HepG2 (cell line): ENCODE measurements around the gene TRABD. TPM values are rescaled to one million over a fixed set of nuclear protein-coding genes. Genes with fewer than 3 reads are reported as not detected.

Experiments used
- ATAC-seq: fragments of 200-7000 bp; cut with Tn5 transposase; 3 replicates; pipeline ENCODE4 v1.9.1; 2020; ENCODE audit warnings: mild to moderate bottlenecking, moderate library complexity
- BruUV-seq: library from RNA; stranded (reverse); fragments of 400-500 nt; replicated peaks from 2 replicates; lab custom pipeline; 2021; lab: Mats Ljungman, UMichigan
- CTCF ChIA-PET: fragments of 300-600 bp; formaldehyde crosslinking; extraction: SDS; loops from one replicate; lab custom pipeline; 2021; ENCODE audit warnings: low total read pairs, inconsistent platforms, low intra/inter-chr PET ratio; lab: Yijun Ruan, JAX
- POLR2A ChIA-PET: fragments of 350-600 bp; sonication (Branson Sonifier 250); formaldehyde crosslinking; loops from one replicate; lab custom pipeline; 2020; ENCODE audit warnings: antibody characterized with exemption, inconsistent platforms; lab: Yijun Ruan, JAX
- DNase-seq: peaks from one replicate; pipeline ENCODE4 v3.0.0-alpha.2; 2015; ENCODE audit warnings: low spot score
- FAIRE-seq: peaks from 3 replicates; lab custom pipeline; 2011; peaks lifted over from hg19 to GRCh38; lab: Jason Lieb, UNC
- H2AFZ ChIP-seq: one replicate; pipeline ENCODE4 v1.6.1; 2011; ENCODE audit warnings: low read length, inconsistent platforms
- H3K27ac ChIP-seq: fragments of 300-600 bp; 3 replicates; pipeline ENCODE4 v1.8.0; 2011; ENCODE audit warnings: mixed run types, mild to moderate bottlenecking, mixed read lengths, low read length, inconsistent platforms; ENCODE audit not compliant: insufficient read depth; ENCODE audit errors: extremely low read length
- H3K27me3 ChIP-seq, 2 experiments: fragments of 200-600 bp in 1 of 2; 2 replicates in 1 of 2; 3 replicates in 1 of 2; pipeline versions ENCODE4 v1.6.0 to v1.8.0; 2011; ENCODE audit warnings: low read length in 2 of 2, mild to moderate bottlenecking in 2 of 2, moderate library complexity in 2 of 2, inconsistent platforms in 1 of 2; ENCODE audit not compliant: insufficient read depth in 2 of 2, control insufficient read depth in 1 of 2
- H3K36me3 ChIP-seq, 2 experiments: fragments of 200-600 bp in 1 of 2; replicated peaks in 1 of 2; 2 replicates in 1 of 2; 3 replicates in 1 of 2; pipeline versions ENCODE4 v1.5.1 to v1.8.0; 2011; ENCODE audit warnings: low read length in 2 of 2, inconsistent platforms in 1 of 2; ENCODE audit not compliant: insufficient read depth in 2 of 2, control insufficient read depth in 1 of 2
- H3K4me1 ChIP-seq: 2 replicates; pipeline ENCODE4 v1.5.1; 2012; ENCODE audit warnings: low read length, inconsistent platforms; ENCODE audit not compliant: insufficient read depth
- H3K4me2 ChIP-seq: 2 replicates; pipeline ENCODE4 v1.6.0; 2011; ENCODE audit warnings: low read depth, low read length, inconsistent platforms
- H3K4me3 ChIP-seq, 3 experiments: fragments of 200-600 bp in 1 of 3; sonication (generic), shearing (Covaris generic) in 1 of 3; replicated peaks in 1 of 3; 2 replicates each; pipeline ENCODE4 v1.5.1; 2011 to 2016; ENCODE audit warnings: low read length in 3 of 3, inconsistent platforms in 2 of 3, low read depth in 2 of 3, mild to moderate bottlenecking in 2 of 3, control low read depth in 1 of 3, mixed read lengths in 1 of 3; ENCODE audit not compliant: insufficient read depth in 1 of 3
- H3K79me2 ChIP-seq: one replicate; pipeline ENCODE4 v1.6.1; 2011; ENCODE audit warnings: low read length, inconsistent platforms; ENCODE audit not compliant: insufficient read depth
- H3K9ac ChIP-seq: 2 replicates; pipeline ENCODE4 v1.6.0; 2011; ENCODE audit warnings: mild to moderate bottlenecking, low read depth, low read length, inconsistent platforms; ENCODE audit not compliant: insufficient read depth
- H3K9me3 ChIP-seq: 2 replicates; pipeline ENCODE4 v1.5.1; 2012; ENCODE audit warnings: mild to moderate bottlenecking, low read length
- H4K20me1 ChIP-seq: 2 replicates; pipeline ENCODE4 v1.6.0; 2011; ENCODE audit warnings: inconsistent platforms, mild to moderate bottlenecking, low read length, moderate library complexity; ENCODE audit not compliant: insufficient read depth
- DMAP1 ChIP-seq: IDR thresholded peaks from 2 replicates; pipeline ENCODE4 v1.6.1; 2016
- HHEX ChIP-seq: IDR thresholded peaks from 2 replicates; pipeline ENCODE4 v1.6.1; 2016; ENCODE audit warnings: control low read depth
- IKZF1 ChIP-seq: fragments of 450-650 bp; IDR thresholded peaks from 2 replicates; pipeline ENCODE4 v1.7.1; 2016
- KLF11 ChIP-seq: IDR thresholded peaks from 2 replicates; pipeline ENCODE4 v1.6.1; 2016; ENCODE audit warnings: missing compliant biosample characterization
- MXI1 ChIP-seq: IDR thresholded peaks from 3 replicates; pipeline ENCODE4 v1.6.1; 2012; ENCODE audit warnings: low read depth, low read length, inconsistent platforms, borderline replicate concordance
- NCOA2 ChIP-seq: sonication (generic); formaldehyde crosslinking; IDR thresholded peaks from 2 replicates; pipeline ENCODE4 v1.8.0; 2022; ENCODE audit warnings: inconsistent platforms
- SOX5 ChIP-seq: IDR thresholded peaks from 2 replicates; pipeline ENCODE4 v1.6.1; 2016; ENCODE audit warnings: borderline replicate concordance
- SRF ChIP-seq: IDR thresholded peaks from 2 replicates; pipeline ENCODE4 v1.6.1; 2011; ENCODE audit warnings: mild to moderate bottlenecking, low read depth, low read length, moderate library complexity
- SRY ChIP-seq: sonication (generic); formaldehyde crosslinking; IDR thresholded peaks from 2 replicates; pipeline ENCODE4 v1.8.0; 2022; ENCODE audit warnings: mild to moderate bottlenecking, missing genetic modification reagents
- ZNF225 ChIP-seq: sonication (generic); formaldehyde crosslinking; IDR thresholded peaks from 2 replicates; pipeline ENCODE4 v1.4.0; 2020; ENCODE audit warnings: mild to moderate bottlenecking, missing genetic modification reagents
- ZNF253 ChIP-seq: sonication (generic); formaldehyde crosslinking; IDR thresholded peaks from 2 replicates; pipeline ENCODE4 v1.8.0; 2022; ENCODE audit warnings: mild to moderate bottlenecking, missing genetic modification reagents, borderline replicate concordance
- ZNF773 ChIP-seq: sonication (generic); formaldehyde crosslinking; IDR thresholded peaks from 2 replicates; pipeline ENCODE4 v1.4.0; 2020; ENCODE audit warnings: missing genetic modification reagents, borderline replicate concordance
- WGBS: methylation state at CpG from one replicate; pipeline ENCODE4 v1.1.6; 2017; ENCODE audit warnings: low lambda C conversion rate; 5-methylcytosine and 5-hydroxymethylcytosine counted together
- in situ Hi-C: cut with HindIII; loops from 2 replicates; pipeline ENCODE4 v1.10.0; 2017; ENCODE audit warnings: low pct_unique_long_range_greater_than_20kb; ENCODE audit not compliant: extremely low pct_ligation_motif_present
- intact Hi-C: fragments of 100-400 bp; cut with micrococcal nuclease; formaldehyde crosslinking; loops from one replicate; pipeline ENCODE4 v1.10.0; 2022; ENCODE audit not compliant: unreplicated experiment
- polyA plus RNA-seq, 8 experiments: library from polyadenylated mRNA; depleted of rRNA in 3 of 8; stranded (reverse) in 7 of 8; unstranded in 1 of 8; fragments of >200 nt; fragmentation: Illumina TruSeq in 4 of 8; extraction: Trizol in 4 of 8; gene quantifications; 2 replicates each; pipeline versions ENCODE4 v1.2.1 to v1.2.3, GENCODE V29; 2011 to 2016; ENCODE audit warnings: low read depth in 4 of 8, missing spikeins in 1 of 8, mixed read lengths in 1 of 8; ENCODE audit not compliant: insufficient read depth in 1 of 8
- total RNA-seq, 5 experiments: library from RNA; depleted of rRNA; stranded (reverse); fragments of >200 nt; fragmentation: Illumina TruSeq; extraction: Trizol; gene quantifications; 2 replicates each; pipeline ENCODE4 v1.2.3, GENCODE V29; 2016; ENCODE audit warnings: low read depth in 1 of 5
- TF ChIP-seq, protein P1 (sequence below): sonication (generic); formaldehyde crosslinking; IDR thresholded peaks from 2 replicates; pipeline ENCODE4 v1.4.0; 2020; ENCODE audit warnings: mild to moderate bottlenecking, missing genetic modification reagents
- TF ChIP-seq, protein P2 (sequence below): sonication (generic); formaldehyde crosslinking; IDR thresholded peaks from 2 replicates; pipeline ENCODE4 v1.4.0; 2020; ENCODE audit warnings: missing genetic modification reagents
- TF ChIP-seq, protein P3 (sequence below): sonication (generic); formaldehyde crosslinking; IDR thresholded peaks from 2 replicates; pipeline ENCODE4 v1.5.1; 2020; ENCODE audit warnings: mild to moderate bottlenecking, missing genetic modification reagents, borderline replicate concordance

Gene TRABD
- total and polyA plus RNA-seq, 2 of the 13 experiments (the other 11 are each of a cell fraction or from before 2014, with no cell fraction given), result 21.5 to 28.9 TPM

DNA sequence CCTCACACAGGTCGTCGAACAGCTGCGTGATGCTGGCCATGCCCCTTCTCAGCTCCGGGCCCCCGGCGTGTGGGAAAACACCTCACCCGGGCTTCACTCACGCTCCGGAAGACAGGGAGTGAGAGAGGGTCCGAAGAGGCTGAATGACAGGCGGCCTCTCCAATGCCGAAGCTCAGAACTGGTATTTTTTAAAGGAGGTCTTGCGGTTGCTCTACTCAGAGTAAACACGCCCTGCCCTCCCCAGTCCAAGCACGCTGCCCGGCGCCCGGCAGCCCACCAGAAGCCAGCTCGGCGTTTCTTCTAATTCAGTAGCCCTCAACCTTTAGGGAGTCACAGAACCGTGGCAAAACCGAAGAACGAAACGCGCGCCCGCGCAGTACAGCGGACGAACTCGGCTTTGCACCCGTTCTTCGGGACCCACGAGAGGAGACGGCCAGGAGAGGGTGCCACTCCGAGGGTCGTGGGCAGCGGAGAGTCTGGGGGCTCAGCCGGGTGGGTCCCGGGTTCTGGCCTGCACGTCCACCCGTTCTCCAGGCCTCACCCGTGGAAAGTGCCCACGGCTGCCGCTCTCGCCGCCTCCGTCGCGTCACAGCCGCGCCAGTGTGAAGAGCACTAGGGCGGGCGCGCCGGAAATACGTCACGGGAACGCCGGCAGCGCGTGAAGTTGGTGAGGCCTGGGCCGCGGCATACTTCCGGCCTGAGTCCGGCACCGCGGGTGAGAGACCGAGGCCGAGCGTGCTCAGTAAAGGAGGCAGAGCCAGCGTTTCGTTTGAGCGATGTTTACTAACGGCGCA lies 58.9 kb downstream of the TRABD start, which contains the start of gene TUBGCP6:
TSS of gene TUBGCP6 (minus strand) at position 604 of the 794 bp plus-strand sequence. CDS start at position 40, 564 bp downstream.
- no peaks in the 10 kb centered on the region for H3K9me3 ChIP-seq
- peak within 1 kb of the TSS; percentile 77 to 98 (median 89) for H3K4me3 ChIP-seq
- peak; percentile 39 for FAIRE-seq
- H4K20me1 ChIP-seq, result peaks cover 12% of the 10 kb centered on the region
- peaks cover 4 to 18% of the 10 kb centered on the region in 2 experiments; a peak in 4 of 5 replicates for H3K36me3 ChIP-seq
- in situ Hi-C loops, result no loop called here
- ChIA-PET CTCF (no interaction called here), POLR2A (interaction anchor here (0.6 to 1.7 kb wide), 10 partner anchors 8 to 318 kb away, joined by 3 to 7 read pairs (median 4); partner anchors contain the start of genes LMF2, MAPK12, NCAPH2 and PPP6R2)
- intact Hi-C loops, result loop anchor here (2.0 to 5.0 kb wide), 2 partner anchors 98 to 253 kb away; partner anchors contain the start of gene PPP6R2
- peaks cover 33% of the 10 kb centered on the region for H3K4me1 ChIP-seq
- H3K27me3 ChIP-seq, result no peaks in the 10 kb centered on the region; a peak in 1 of 5 replicates
- ATAC-seq, result peak; percentile 81
- TSS peak; percentile 55 for BruUV-seq
- H3K4me2 ChIP-seq, result peak within 1 kb of the TSS; percentile 89
- no peak within 1 kb of the TSS for H2AFZ ChIP-seq
- peak; percentile 84 for DNase-seq
- WGBS, result 0% methylated on average over 39 of the region's 76 CpGs
- peak within 1 kb of the TSS; percentile 77 for H3K27ac ChIP-seq
- H3K79me2 ChIP-seq, result peaks cover 47% of the 10 kb centered on the region
- H3K9ac ChIP-seq, result peak within 1 kb of the TSS; percentile 85
- TF ChIP-seq NCOA2, result peak; percentile 12; the same call in 1 of the 2 replicates
- TF ChIP-seq, protein P1, sequence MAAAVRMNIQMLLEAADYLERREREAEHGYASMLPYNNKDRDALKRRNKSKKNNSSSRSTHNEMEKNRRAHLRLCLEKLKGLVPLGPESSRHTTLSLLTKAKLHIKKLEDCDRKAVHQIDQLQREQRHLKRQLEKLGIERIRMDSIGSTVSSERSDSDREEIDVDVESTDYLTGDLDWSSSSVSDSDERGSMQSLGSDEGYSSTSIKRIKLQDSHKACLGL (CRISPR knock-in tag), result peak; percentile 74; the same call in 1 of the 2 replicates
- TF ChIP-seq SOX5 (CRISPR knock-in tag), result no peak; the same call in 1 of the 2 replicates
- peak; percentile 57; the same call in 1 of the 2 replicates for TF ChIP-seq SRY (CRISPR knock-in tag)
- no peak for TF ChIP-seq IKZF1
- TF ChIP-seq KLF11 (CRISPR knock-in tag), result peak; percentile 66
- TF ChIP-seq HHEX (CRISPR knock-in tag), result no peak
- peak; percentile 39; the same call in 1 of the 2 replicates for TF ChIP-seq ZNF773 (CRISPR knock-in tag)
- TF ChIP-seq, protein P2, sequence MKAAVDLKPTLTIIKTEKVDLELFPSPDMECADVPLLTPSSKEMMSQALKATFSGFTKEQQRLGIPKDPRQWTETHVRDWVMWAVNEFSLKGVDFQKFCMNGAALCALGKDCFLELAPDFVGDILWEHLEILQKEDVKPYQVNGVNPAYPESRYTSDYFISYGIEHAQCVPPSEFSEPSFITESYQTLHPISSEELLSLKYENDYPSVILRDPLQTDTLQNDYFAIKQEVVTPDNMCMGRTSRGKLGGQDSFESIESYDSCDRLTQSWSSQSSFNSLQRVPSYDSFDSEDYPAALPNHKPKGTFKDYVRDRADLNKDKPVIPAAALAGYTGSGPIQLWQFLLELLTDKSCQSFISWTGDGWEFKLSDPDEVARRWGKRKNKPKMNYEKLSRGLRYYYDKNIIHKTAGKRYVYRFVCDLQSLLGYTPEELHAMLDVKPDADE (CRISPR knock-in tag), result peak; percentile 64; the same call in 1 of the 2 replicates
- TF ChIP-seq MXI1, result peak; percentile 90; the same call in 2 of the 3 replicates
- TF ChIP-seq DMAP1 (CRISPR knock-in tag), result peak; percentile 88
- TF ChIP-seq, protein P3, sequence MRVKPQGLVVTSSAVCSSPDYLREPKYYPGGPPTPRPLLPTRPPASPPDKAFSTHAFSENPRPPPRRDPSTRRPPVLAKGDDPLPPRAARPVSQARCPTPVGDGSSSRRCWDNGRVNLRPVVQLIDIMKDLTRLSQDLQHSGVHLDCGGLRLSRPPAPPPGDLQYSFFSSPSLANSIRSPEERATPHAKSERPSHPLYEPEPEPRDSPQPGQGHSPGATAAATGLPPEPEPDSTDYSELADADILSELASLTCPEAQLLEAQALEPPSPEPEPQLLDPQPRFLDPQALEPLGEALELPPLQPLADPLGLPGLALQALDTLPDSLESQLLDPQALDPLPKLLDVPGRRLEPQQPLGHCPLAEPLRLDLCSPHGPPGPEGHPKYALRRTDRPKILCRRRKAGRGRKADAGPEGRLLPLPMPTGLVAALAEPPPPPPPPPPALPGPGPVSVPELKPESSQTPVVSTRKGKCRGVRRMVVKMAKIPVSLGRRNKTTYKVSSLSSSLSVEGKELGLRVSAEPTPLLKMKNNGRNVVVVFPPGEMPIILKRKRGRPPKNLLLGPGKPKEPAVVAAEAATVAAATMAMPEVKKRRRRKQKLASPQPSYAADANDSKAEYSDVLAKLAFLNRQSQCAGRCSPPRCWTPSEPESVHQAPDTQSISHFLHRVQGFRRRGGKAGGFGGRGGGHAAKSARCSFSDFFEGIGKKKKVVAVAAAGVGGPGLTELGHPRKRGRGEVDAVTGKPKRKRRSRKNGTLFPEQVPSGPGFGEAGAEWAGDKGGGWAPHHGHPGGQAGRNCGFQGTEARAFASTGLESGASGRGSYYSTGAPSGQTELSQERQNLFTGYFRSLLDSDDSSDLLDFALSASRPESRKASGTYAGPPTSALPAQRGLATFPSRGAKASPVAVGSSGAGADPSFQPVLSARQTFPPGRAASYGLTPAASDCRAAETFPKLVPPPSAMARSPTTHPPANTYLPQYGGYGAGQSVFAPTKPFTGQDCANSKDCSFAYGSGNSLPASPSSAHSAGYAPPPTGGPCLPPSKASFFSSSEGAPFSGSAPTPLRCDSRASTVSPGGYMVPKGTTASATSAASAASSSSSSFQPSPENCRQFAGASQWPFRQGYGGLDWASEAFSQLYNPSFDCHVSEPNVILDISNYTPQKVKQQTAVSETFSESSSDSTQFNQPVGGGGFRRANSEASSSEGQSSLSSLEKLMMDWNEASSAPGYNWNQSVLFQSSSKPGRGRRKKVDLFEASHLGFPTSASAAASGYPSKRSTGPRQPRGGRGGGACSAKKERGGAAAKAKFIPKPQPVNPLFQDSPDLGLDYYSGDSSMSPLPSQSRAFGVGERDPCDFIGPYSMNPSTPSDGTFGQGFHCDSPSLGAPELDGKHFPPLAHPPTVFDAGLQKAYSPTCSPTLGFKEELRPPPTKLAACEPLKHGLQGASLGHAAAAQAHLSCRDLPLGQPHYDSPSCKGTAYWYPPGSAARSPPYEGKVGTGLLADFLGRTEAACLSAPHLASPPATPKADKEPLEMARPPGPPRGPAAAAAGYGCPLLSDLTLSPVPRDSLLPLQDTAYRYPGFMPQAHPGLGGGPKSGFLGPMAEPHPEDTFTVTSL (CRISPR knock-in tag), result no peak
- no peak for TF ChIP-seq ZNF253
- peak; percentile 82 for TF ChIP-seq SRF
- TF ChIP-seq ZNF225 (CRISPR knock-in tag), result peak; percentile 89
